ENCODE measurements around the gene MCRS1.

DNA sequence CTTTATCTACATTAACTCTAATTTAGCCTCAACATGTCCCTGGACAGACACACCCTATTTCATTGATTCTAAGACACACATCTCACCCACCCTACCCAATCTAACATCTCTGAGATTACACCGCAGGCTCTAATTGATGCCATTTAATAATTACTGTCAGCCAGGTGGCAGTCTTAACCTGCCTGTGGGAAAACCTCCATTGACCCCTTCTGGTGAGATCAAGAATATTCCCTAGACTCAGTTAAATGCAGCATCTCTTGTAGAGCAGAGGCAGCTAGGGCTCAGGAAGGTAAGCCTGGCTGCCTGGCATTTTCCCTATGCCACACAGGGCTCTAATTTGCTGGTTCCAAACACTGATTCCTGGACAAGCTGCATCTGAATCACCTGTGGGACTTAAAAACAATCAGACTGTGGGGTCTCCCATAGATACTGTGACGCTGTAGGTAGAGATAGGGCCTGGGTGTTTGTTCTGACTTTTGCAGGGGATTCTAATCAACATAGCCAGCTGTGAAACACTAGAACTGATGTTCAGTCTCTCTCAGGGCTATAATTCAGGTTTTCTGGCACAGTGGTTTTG is 14.3 kb downstream of the MCRS1 start:
- TF ChIP-seq, protein P1, sequence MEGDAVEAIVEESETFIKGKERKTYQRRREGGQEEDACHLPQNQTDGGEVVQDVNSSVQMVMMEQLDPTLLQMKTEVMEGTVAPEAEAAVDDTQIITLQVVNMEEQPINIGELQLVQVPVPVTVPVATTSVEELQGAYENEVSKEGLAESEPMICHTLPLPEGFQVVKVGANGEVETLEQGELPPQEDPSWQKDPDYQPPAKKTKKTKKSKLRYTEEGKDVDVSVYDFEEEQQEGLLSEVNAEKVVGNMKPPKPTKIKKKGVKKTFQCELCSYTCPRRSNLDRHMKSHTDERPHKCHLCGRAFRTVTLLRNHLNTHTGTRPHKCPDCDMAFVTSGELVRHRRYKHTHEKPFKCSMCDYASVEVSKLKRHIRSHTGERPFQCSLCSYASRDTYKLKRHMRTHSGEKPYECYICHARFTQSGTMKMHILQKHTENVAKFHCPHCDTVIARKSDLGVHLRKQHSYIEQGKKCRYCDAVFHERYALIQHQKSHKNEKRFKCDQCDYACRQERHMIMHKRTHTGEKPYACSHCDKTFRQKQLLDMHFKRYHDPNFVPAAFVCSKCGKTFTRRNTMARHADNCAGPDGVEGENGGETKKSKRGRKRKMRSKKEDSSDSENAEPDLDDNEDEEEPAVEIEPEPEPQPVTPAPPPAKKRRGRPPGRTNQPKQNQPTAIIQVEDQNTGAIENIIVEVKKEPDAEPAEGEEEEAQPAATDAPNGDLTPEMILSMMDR (conservative IDR thresholded peaks at IDR 0.05; ENCODE audit: low read depth, low read length) = peak; percentile 84
- no peak for TF ChIP-seq EZH2phosphoT487 (IDR thresholded peaks at IDR 0.05; ENCODE audit: borderline replicate concordance, low read length)

Measured in PC-3 (cell line).